ENCODE measurements around the gene CREB3.

CREB3 gene, protein sequence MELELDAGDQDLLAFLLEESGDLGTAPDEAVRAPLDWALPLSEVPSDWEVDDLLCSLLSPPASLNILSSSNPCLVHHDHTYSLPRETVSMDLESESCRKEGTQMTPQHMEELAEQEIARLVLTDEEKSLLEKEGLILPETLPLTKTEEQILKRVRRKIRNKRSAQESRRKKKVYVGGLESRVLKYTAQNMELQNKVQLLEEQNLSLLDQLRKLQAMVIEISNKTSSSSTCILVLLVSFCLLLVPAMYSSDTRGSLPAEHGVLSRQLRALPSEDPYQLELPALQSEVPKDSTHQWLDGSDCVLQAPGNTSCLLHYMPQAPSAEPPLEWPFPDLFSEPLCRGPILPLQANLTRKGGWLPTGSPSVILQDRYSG

DNA sequence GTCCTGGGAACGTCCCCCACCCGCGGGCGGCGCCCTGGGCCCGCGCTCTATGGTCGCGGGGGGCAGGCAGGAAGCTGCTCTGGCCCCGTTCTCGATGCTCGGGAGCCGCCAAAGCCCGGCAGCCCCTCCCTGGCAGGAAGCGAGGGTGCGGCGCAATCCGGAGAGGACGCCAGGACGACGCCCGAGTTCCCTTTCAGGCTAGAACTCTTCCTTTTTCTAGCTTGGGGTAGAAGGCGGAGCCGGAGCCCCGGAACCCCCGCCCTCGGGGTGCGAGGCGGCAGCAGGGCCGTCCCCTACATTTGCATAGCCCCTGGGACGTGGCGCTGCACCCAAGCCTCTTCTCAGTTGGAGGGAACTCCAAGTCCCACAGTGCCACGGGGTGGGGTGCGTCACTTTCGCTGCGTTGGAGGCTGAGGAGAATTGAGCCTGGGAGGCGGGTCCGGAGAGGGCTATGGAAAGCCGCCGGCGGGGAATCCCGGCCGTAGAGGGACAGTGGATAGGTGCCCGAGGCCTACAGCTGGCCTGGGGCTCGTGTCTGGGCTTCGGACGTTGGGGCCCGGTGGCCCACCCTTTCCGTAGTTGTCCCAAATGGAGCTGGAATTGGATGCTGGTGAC, at the start of gene CREB3, which contains the start of gene TLN1:
CREB3 (plus strand) TSS at position 482 of the 615 bp plus-strand sequence; CDS start at position 589, 107 bp downstream.
TLN1 (minus strand) TSS at position 11 of the 615 bp plus-strand sequence. CDS start 6,501 bp downstream, outside the sequence.
- peak; percentile 96 for DNase-seq

DNA sequence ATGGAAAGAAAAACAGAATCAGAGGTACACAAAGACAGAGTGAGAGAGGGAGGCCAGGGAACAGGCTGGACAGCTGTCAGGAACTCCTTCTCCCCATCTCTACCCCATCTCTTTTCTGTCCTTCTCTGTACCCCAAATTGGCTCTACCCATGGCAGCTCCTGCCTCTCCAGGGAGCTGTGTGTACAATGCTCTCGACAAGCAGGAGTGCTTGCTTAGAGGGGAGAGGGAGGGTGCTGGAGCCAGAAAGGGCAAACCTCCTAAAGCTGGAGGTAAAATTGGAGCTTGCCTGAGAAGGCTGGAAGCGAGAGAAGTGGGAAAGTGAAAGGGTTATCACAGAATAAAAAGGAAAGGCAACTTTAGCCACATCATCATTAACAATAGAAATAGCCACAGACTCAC, 49.1 kb upstream of the CREB3 start:
- DNase-seq, result no peak

DNA sequence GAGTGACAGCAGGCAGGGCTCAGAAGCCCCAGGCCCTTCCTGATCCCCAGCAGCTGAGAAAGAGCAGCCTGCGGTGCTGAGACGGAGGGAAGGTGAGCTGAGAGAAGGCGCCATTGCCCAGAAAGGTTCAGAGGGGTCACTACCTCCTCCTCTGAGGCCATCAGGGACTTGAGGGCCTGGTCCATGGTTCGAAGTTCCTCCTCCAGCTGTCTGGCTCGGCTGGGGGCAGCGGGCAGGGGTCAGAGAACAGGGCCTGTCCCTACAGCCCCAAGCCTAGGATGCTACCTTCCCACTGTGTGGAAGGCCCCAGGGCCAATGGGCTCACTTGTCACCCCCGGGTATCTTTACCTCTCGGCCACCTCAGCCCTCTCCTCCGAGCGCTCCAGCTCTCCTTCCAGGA, 47.5 kb upstream of the CREB3 start:
- no peak for DNase-seq

DNA sequence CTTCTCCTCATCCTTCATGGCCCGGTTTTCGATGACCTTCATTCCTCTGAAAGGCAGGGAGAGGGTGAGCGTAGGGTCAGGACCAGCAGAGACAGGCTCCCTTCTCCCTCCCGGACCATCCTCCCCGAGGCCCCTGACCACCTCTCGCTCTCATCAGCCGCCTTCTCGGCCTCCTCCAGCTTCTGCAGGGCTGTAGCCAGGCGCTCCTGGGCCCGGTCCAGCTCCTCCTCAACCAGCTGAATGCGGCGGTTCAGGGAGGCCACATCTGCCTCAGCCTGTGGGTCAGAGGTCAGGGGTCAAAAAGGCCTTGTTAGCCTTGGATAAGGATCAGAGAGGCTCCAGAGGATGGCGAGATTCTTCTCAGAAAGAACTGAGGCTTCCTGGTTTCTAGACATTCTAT, 47.0 kb upstream of the CREB3 start:
- DNase-seq, result no peak

DNA sequence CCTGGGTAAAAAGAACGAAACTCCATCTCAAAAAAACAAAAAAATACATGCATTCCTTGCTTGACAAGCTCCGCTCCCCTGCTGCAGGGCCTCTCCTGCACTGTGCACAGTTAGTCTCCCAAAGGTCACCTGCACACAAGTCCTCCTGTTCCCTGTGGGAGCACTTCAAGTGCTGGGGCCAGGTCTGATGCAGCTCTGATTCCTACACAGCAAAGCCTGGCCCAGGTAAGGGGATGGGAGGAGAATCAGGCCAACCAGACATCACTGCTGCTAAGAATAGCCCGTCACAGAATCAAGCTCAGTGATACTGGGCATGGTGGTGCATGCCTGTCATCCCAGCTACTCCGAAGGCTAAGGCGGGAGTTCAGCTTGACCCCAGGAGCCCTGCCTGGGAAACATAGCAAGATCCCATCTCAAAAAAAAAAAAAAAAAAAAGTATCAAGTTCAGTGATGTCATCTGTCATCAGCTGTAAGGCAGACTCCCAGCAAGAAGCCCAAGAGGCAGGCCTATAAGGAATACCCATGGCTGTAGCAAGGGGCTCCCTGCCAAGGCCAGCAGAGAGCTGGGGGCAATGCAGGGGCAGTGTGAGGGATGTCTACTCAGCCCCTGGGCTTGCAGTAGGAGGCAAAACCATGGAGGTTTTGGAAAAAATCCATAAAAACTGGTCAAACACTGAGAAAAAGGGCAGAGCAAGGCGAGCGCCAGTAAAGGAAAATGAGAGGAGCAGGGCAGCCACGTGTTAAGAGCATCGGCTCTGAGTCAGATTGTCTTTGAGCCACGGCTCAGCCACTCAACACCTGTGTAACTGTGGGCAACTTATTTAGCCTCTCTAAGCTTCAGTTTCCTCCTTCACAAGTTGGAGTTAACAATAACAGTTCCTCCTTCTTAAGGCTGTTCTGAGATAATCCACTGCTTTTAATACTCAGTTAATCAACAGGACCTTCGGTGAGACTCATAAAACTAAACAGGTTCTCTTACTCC, 46.0 kb upstream of the CREB3 start:
- no peak for DNase-seq

DNA sequence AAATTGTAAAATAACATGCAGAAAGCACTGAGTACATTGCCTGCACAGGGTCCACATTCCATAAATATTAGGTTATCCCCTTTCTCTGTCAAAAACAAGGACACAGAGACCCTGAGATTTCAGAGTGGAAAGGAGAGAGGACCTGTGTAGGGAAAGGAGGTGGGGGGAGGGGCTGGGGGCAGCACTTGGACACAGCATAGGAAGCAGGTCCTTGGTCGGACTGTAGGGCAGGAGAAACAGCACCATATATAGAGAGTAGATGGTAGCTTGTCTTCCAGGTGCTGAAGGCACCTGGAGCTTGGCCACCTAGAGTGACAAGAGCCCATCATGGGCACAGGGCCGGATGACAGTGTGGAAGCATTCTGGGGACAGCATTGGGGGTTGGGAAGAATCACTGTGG, 45.2 kb upstream of the CREB3 start:
- no peak for DNase-seq

DNA sequence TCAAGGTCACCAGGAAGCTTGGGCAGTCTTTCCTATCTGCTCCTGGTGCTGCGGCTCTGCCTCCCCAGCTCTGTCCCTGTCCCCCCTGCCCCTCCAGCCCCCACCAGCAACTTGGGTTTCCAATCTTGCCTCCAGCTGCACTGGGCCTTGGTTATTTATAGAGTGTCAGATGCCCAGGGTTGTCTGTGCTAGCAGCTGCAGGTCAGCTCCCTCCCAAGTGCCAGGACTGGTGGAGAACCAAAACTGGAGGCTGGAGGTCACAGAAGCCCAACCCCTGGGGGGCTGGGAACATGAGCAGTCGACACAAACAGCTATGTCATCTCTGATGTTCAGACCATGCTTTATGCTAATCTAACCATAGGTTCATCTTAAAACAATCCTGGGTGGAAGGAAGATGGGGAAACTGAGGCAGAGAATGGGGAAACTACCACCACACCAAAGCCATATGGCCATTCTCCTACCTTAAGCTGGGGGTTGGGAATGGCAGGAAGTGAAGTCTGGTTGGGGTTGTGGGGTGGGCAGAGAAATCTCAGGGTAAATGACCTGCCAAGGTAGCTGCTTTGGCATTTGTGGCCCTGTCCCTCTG, 44.4 kb upstream of the CREB3 start:
- no peak for DNase-seq

DNA sequence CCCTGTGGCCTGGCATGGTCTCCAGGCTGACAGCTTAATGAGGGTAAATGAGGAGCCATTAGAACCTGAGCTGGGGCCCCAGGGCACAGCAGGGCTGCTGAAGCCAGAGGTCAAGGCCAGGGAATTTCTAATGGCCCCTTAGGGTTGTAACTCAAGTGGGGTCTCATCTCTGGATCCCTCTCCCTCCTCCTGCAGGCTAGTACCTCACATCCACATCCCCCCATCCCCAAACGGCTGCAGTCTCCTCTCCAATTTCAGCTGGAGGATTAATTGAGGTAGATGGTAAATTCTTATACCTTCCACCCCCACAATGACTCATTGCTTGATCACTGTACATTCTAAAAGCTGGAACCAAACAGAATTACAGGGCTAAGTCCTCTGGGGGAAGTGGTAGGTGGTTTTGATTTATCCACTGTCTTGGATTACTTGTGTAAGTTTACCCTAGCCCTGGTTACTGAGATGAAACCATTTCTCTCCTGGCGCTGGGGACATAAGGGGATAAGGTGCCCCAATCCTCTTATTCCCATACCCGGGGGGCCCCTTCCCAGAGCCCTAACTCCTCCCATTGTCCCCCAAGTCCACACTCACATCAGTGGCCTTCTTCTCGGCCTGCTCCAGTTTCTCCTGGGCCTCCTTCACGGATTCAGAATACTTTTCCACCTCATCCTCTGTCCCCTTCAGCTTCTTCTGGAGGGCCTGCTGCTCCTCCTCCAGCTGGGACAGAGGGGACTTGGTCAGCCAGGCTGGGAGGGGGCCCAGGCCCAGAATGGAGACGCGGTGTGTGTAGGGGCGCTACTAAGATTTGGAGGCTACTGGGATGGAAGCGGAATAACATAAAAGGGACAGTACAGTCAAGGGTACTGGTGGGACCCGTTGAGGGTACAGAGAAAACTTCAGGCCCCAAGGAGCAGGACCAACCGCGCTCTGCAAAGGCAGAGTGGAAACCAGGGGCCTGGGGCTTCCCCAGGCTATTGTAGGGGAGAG, 43.6 kb upstream of the CREB3 start:
- no peak for DNase-seq

DNA sequence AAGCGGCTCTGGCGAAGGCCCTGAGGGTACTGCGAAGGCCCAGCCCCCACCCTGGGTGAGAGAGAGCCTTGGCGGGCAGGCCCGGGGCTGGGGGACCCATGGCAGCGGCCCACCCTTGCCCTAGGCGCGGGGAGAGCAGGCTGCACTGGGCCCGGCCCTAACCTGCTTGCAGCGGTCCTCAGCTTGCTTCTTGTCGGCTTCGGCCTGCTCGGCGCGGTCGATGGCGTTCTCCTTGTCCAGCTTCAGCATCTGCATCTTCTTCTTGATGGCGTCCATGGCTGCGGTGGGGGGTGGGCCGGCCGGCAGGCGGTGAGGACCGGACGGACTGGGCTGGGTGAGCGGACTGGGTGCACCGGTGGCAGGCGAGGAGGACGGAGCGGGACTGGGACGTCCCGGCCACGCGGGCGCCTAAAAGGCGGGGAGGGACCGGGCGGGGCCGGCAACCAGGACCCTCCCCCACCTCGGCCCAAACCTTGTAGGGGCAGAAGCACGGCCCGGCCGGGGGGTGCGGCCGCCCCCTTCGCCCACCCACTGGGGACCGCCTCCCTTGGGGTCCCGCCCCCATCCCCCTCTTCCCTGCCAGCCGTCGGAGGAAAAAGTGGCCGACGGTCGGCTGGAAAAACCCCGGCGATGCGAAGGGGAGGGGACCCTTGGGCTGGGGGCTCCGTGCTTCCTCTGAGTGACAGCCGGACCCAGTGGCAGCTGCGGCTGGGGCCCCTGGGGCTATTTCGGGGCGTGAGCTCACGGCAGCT, 42.7 kb upstream of the CREB3 start, which contains the start of gene TPM2:
TPM2 (minus strand) TSS at position 384 of the 752 bp plus-strand sequence; CDS start at position 276, 108 bp downstream.
- DNase-seq, result no peak

DNA sequence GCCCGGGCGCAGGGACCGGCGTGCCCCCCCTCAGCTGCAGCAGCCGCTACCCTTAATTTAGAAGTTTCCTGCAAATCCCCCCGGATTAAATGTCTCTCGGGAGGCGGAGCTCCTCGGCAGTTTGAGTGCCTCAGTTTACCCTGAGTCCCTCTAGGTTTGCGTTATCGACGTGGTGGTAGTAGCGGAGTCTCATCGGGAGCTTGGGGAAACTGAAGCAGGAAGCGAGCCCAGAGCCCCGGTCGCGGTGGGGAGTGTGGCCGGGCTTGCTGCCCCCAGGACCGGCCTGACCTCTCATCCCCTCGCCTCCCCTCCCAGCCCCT, 42.2 kb upstream of the CREB3 start:
- no peak for DNase-seq

DNA sequence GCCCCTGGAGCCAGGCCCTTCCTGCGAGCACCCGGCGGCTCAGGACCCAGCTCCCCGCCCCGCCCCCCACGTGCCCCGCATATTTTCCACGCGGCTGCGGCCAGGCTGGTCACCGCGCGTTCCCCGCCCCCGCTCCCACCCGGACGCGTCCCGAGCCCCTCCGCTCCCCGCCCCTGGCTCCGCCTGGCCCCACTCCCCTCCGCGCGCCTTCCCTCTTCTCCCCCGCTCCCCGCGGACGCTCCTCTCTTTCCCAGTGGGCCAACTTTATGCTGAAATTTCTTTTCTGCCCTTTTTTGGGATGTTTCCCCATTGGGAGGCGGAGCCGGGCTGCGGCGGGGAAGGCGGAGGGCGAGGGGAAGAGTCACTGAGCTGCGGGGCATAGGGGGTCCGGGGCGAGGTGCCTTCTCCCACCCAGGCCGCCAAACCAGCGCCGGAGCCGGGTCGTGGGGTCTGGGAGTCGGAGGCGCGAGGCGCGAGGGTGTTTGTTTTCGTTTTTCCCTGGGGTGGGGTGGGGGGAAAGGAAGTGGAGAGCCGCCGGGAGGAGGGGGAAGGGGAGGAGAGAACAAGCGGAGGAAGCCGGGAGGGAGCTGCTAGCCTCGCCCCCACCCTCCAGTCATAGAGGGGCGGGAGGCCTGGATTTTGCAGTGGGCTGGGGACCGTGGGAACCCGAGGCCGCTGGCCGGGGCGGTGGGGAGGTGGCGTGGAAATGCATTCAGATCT, 41.7 kb upstream of the CREB3 start:
- peak; percentile 30 for DNase-seq

DNA sequence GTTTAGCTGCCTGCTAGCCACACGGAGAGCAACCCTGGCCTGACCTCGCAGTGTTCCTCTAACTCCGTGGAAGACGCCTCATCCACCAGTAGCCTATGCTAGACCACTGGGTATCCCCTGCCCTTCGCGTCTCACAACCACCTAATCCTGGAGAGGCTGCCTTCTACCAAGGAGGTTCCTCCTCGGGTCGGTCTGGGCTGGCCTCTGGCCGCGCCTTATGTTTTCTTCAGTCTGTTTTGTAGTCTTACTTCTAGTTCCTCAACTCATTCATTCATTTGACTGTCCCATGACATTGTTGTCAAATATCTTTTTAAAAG, 41.2 kb upstream of the CREB3 start:
- no peak for DNase-seq

DNA sequence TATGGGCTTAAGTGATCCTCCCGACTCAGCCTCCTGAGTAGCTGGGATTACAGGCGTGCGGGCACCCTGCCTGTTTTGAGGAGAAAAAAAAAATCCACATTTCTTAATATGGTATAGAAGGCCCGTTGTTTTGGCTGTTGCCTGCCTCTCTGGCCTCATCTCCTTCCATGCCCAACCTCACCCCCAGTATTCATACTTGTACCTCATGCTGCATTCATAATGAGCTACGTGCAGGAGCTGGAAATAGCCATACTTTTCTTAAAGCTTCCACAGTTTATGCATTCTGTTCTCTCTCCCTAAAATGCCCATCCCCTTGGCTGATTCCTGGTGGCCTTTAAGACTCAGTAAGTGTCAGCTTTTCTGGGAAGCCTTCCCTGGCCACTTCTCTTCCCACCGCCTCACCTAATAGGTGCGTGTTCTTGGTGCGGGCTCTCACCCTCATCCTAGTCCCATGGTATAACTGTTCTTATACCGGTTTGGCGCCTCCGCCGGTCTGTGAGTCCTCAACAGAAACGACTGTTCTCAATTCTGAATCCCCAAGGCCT, 40.6 kb upstream of the CREB3 start:
- no peak for DNase-seq

DNA sequence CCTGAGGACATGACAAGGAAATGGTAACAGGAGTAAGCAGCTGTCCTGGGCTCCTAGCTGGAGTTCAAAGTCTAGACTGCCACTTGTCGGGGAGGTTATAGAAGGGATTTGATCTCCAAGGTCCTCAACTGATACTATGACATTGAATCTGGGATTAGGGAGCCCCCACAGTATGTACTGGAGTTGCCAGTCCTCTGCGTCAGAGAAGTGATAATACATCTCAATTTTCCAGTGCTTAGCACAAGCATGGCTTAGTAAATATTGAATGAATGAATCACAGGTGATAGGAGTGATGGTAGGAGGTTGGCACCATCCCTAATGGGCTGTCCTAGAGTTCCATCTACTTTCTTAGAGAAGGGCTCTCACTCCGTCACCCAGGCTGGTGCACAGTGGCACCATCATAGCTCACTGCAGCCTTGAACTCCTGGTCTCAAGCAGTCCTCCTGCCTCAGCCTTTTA, 36.5 kb upstream of the CREB3 start:
- DNase-seq, result no peak

DNA sequence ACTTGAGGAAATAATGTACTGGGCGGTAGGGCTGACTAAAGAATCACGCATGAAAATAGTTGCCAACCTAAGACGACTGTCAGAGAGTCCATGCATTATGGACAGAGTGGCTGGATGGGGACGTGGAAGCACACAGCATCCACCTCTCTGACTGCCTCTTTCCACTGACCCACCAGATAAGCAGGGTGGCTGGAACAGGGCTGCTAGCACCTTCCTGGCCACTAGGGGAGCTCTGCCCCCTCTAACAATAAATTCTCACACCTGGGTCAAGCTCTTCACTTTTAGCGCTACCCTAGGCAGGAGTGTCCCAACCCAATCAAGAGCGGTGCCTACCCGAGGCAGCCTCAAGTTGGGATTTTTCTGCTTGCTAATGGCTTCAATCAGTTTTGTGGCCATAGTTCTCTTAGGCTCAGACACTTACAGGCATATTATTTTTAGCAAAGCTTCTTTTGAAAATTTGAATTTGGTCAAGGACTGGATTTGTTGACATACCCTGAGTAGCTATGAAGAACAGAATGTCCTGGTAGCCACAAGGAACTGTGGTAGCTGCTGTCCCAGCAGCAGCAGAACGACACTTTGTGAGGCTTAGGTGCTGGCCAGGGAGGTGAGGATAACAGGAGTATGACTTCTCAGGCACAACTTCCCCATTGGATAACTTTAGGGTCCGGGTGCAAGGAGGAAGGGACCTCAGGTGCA, 35.8 kb upstream of the CREB3 start:
- peak; percentile 14 for DNase-seq

DNA sequence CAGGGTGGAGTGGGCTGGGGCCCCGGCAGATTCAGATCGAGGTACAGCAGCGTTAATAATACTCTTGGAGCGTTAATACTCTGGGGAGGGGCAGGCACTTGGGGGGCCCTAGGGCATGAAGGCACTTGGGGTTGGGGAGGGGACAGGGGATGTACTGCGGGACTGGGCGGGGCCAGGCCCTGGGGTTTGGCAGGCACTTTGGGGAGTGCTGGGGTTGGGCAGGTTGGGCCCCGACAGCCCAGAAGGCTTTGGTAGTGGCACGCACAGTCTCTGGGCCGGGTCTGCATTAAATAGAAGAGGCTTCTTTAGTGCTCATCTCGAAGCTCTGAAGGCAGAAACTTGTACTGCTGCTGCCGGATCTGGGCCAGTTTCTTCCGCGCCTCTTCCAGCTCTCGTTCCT, 35.0 kb upstream of the CREB3 start:
- DNase-seq, result no peak

DNA sequence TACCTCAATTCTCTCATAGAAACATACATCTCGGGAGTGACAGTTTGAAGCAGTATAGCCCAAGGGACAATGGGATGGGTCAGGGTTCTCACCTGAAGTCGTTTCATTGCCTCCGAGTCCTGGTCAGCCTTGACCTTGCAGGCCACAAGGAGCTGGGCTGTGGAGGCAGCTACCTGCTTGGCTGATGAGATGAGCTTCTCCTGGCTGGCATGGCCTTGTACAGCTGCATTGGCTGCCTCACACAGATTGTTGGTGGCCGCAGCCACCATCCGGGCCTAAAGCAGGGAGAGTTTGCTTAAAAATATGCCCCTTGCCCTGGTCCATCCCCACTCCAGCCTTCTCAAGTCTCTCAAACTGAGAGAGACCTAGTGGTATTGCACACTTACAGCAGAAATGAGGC, 34.2 kb upstream of the CREB3 start:
- no peak for DNase-seq

DNA sequence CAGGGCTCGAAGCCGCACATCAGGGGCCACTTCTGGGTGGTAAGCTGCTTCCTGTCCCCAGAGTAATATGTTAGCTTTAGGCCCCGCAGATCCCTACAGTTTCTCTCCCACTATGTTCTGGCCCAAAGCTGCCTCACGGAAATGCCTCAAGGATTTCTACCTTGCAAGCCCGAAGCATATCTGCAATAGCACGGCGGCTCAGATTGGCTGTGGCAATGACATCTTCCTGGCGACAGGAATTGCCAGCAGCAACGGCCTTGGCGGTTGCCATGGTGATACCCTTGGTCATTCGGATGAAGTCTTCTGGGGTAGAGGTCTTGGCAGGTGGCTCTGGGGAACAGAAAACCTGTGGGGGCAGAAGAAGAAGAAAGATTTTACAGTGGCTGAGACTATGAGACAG, 32.4 kb upstream of the CREB3 start:
- DNase-seq, result no peak

DNA sequence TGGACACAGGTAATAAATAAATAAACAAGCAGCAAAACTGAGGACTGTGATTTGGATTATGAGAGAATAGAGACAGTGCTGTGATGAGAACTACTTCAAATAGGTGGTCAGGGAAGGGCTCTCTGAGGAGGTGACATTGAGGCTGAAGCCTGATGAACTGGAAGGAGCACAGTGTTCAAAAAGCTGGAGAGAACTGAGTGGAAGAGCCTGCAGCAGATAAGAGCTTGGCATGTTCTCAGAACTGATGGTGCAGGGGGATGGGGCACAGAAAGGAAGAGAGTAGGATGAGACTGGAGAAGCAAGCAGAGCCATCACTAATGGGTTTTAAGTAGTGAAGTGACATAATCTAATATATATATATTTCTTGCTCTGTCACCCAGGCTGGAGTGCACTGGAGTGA, 31.5 kb upstream of the CREB3 start:
- DNase-seq, result no peak
